DND-41 (cell line): ENCODE results near the gene IFT88.

Experiments
- ATAC-seq: fragments of 200-7000 bp; cut with Tn5 transposase; 3 replicates; pipeline ENCODE4 v1.9.1; 2021; ENCODE audit warnings: low read depth; ENCODE audit not compliant: insufficient read depth
- DNase-seq: peaks from one replicate; pipeline ENCODE4 v3.0.0-alpha.2; 2020
- H2AFZ ChIP-seq: 2 replicates; pipeline ENCODE4 v1.6.0; 2012; ENCODE audit warnings: low read depth, low read length
- H3K27ac ChIP-seq: 2 replicates; pipeline ENCODE4 v1.5.1; 2012; ENCODE audit warnings: low read length, inconsistent platforms
- H3K27me3 ChIP-seq: fragments of 200-600 bp; sonication (generic); 2 replicates; pipeline ENCODE4 v1.6.0; 2012; ENCODE audit warnings: low read length, mild to moderate bottlenecking, inconsistent platforms; ENCODE audit not compliant: insufficient read depth, poor library complexity
- H3K36me3 ChIP-seq: 2 replicates; pipeline ENCODE4 v1.5.1; 2012; ENCODE audit warnings: low read length, inconsistent platforms; ENCODE audit not compliant: insufficient read depth
- H3K4me1 ChIP-seq: 2 replicates; pipeline ENCODE4 v1.5.1; 2012; ENCODE audit warnings: mild to moderate bottlenecking, low read length; ENCODE audit not compliant: insufficient read depth
- H3K4me2 ChIP-seq: 2 replicates; pipeline ENCODE4 v1.6.0; 2012; ENCODE audit warnings: mild to moderate bottlenecking, moderate library complexity, low read length, inconsistent platforms; ENCODE audit not compliant: insufficient read depth
- H3K4me3 ChIP-seq, 2 experiments: fragments of 200-600 bp in 1 of 2; shearing (Covaris generic) in 1 of 2; 2 replicates each; pipeline ENCODE4 v1.5.1; 2012 to 2016; ENCODE audit warnings: inconsistent platforms in 2 of 2, low read length in 2 of 2, mild to moderate bottlenecking in 2 of 2, low read depth in 1 of 2, moderate library complexity in 1 of 2
- H3K79me2 ChIP-seq: 2 replicates; pipeline ENCODE4 v1.6.0; 2012; ENCODE audit warnings: low read length, inconsistent platforms; ENCODE audit not compliant: insufficient read depth
- H3K9ac ChIP-seq: 2 replicates; pipeline ENCODE4 v1.6.0; 2012; ENCODE audit warnings: low read depth, mild to moderate bottlenecking, inconsistent platforms, low read length, moderate library complexity
- H3K9me3 ChIP-seq: 2 replicates; pipeline ENCODE4 v1.5.1; 2012; ENCODE audit warnings: low read length, moderate library complexity, mild to moderate bottlenecking, inconsistent platforms; ENCODE audit not compliant: insufficient read depth, severe bottlenecking
- H4K20me1 ChIP-seq: 2 replicates; pipeline ENCODE4 v1.6.0; 2012; ENCODE audit warnings: low read length; ENCODE audit not compliant: insufficient read depth
- CTCF ChIP-seq: IDR thresholded peaks from 2 replicates; pipeline ENCODE4 v1.5.1; 2012; ENCODE audit warnings: borderline replicate concordance, low read length, moderate library complexity, mild to moderate bottlenecking; ENCODE audit not compliant: poor library complexity, severe bottlenecking; ENCODE audit errors: extremely low read depth
- EZH2 ChIP-seq: IDR thresholded peaks from 3 replicates; pipeline ENCODE4 v1.6.1; 2012; ENCODE audit warnings: borderline replicate concordance, low read depth, mild to moderate bottlenecking, moderate library complexity, low read length, inconsistent platforms; ENCODE audit not compliant: severe bottlenecking

The IFT88 gene

GRCh38 chr13:20696073-20696472 is 129.1 kb downstream of the IFT88 start:
- H3K27me3 ChIP-seq: peaks cover 8% of the 10 kb centered on the region
- H3K4me2 ChIP-seq: no peak overlapping the region
- H3K4me3 ChIP-seq: no peak overlapping the region
- H3K79me2 ChIP-seq: no peaks in the 10 kb centered on the region
- H3K4me1 ChIP-seq: no peaks in the 10 kb centered on the region
- H4K20me1 ChIP-seq: no peaks in the 10 kb centered on the region
- DNase-seq (no peak), ATAC-seq (peak; percentile 48; the same call in 1 of the 3 replicates)
- TF ChIP-seq CTCF (no peak), EZH2 (no peak)
- H3K27ac ChIP-seq: no peak overlapping the region
- H3K36me3 ChIP-seq: no peaks in the 10 kb centered on the region
- H3K9me3 ChIP-seq: no peaks in the 10 kb centered on the region
- no peak overlapping the region for H2AFZ ChIP-seq
- no peak overlapping the region for H3K9ac ChIP-seq

- H3K27ac ChIP-seq: no peak overlapping the region
- H3K9me3 ChIP-seq: no peaks in the 10 kb centered on the region
- no peaks in the 10 kb centered on the region for H3K36me3 ChIP-seq
- H3K79me2 ChIP-seq: no peaks in the 10 kb centered on the region
- ATAC-seq (no peak), DNase-seq (no peak)
- H4K20me1 ChIP-seq: no peaks in the 10 kb centered on the region
- H3K4me2 ChIP-seq: no peak overlapping the region
- H3K4me1 ChIP-seq: peaks cover 11% of the 10 kb centered on the region
- no peak overlapping the region for H2AFZ ChIP-seq
- TF ChIP-seq EZH2: no peak
- TF ChIP-seq CTCF: no peak
- no peak overlapping the region for H3K4me3 ChIP-seq
- peaks cover 32% of the 10 kb centered on the region for H3K27me3 ChIP-seq
- no peak overlapping the region for H3K9ac ChIP-seq
These were observed 132.8 kb downstream of the IFT88 start for GRCh38 chr13:20699715-20700114.

GRCh38 chr13:20700288-20700687 is 133.3 kb downstream of the IFT88 start:
- DNase-seq: no peak
- TF ChIP-seq EZH2 (no peak), CTCF (no peak)
- H3K9ac ChIP-seq: no peak overlapping the region

GRCh38 chr13:20701461-20701860 is 134.5 kb downstream of the IFT88 start:
- peaks cover 14% of the 10 kb centered on the region for H3K4me1 ChIP-seq
- TF ChIP-seq CTCF (no peak), EZH2 (no peak)
- no peaks in the 10 kb centered on the region for H4K20me1 ChIP-seq
- no peak overlapping the region for H2AFZ ChIP-seq
- no peak overlapping the region for H3K4me3 ChIP-seq
- DNase-seq: no peak
- H3K4me2 ChIP-seq: no peak overlapping the region
- no peaks in the 10 kb centered on the region for H3K9me3 ChIP-seq
- no peaks in the 10 kb centered on the region for H3K36me3 ChIP-seq
- no peak overlapping the region for H3K27ac ChIP-seq
- H3K27me3 ChIP-seq: peaks cover 32% of the 10 kb centered on the region
- no peaks in the 10 kb centered on the region for H3K79me2 ChIP-seq
- H3K9ac ChIP-seq: no peak overlapping the region
- no peak for ATAC-seq

More at GRCh38 chr13:20700288-20700687, 133.3 kb downstream of the IFT88 start:
- Histone ChIP-seq H3K36me3 (no peaks in the 10 kb centered on the region), H3K4me3 (no peak overlapping the region), H2AFZ (no peak overlapping the region), H3K27ac (no peak overlapping the region), H3K9me3 (no peaks in the 10 kb centered on the region), H3K27me3 (peaks cover 32% of the 10 kb centered on the region), H3K79me2 (no peaks in the 10 kb centered on the region), H3K4me1 (peaks cover 14% of the 10 kb centered on the region), H4K20me1 (no peaks in the 10 kb centered on the region), H3K4me2 (no peak overlapping the region)
- no peak for ATAC-seq
